Psoas muscle (tissue), 8 donors: ENCODE measurements around the gene SLC45A1. TPM values are rescaled to one million over a fixed set of nuclear protein-coding genes. Genes with fewer than 3 reads are reported as not detected.

ENCODE experiments used
- ATAC-seq, 4 donors: fragments of 200-7000 bp; cut with Tn5 transposase; one replicate each; pipeline ENCODE4 v1.9.1; 2020; ENCODE audit warnings: moderate library complexity in 3 of 4, mild to moderate bottlenecking in 2 of 4
- DNase-seq, 2 donors: peaks; one replicate each; pipeline ENCODE4 v3.0.0-alpha.2; 2020
- H3K27ac ChIP-seq: fragments of 200-600 bp; one replicate; pipeline ENCODE4 v1.8.0; 2022
- H3K27me3 ChIP-seq, 3 donors: fragments of 200-600 bp in 1 of 3; one replicate each; pipeline versions ENCODE4 v1.6.1 to v1.8.0; 2013 to 2022; ENCODE audit warnings: low read length in 2 of 3, mild to moderate bottlenecking in 2 of 3, moderate library complexity in 1 of 3; ENCODE audit not compliant: insufficient read depth in 3 of 3
- H3K36me3 ChIP-seq, 2 donors: fragments of 200-600 bp in 1 of 2; one replicate each; pipeline versions ENCODE4 v1.6.1 to v1.8.0; 2013 to 2022; ENCODE audit warnings: low read depth in 1 of 2, mild to moderate bottlenecking in 1 of 2, moderate library complexity in 1 of 2; ENCODE audit not compliant: insufficient read depth in 1 of 2
- H3K4me1 ChIP-seq: fragments of 200-600 bp; one replicate; pipeline ENCODE4 v1.8.0; 2022
- H3K4me3 ChIP-seq: fragments of 200-600 bp; one replicate; pipeline ENCODE4 v1.8.0; 2022; ENCODE audit warnings: mild to moderate bottlenecking
- H3K9me3 ChIP-seq: fragments of 200-600 bp; one replicate; pipeline ENCODE4 v1.8.0; 2022
- CTCF ChIP-seq: fragments of 200-600 bp; IDR thresholded peaks from one replicate; pipeline ENCODE4 v1.8.0; 2022; ENCODE audit warnings: antibody characterized with exemption
- WGBS, 3 donors: extraction: QIAGEN DNeasy Blood & Tissue Kit; methylation state at CpG; one replicate each; pipeline versions ENCODE4 v1.1.6 to v1.1.7; 2013; 5-methylcytosine and 5-hydroxymethylcytosine counted together
- intact Hi-C, 2 donors: fragments of 100-400 bp; cut with DNase I; formaldehyde crosslinking; loops; one replicate each; pipeline versions ENCODE4 v1.11.0 to v1.14.2; 2022
- polyA plus RNA-seq, 3 donors: library from polyadenylated mRNA; stranded (reverse); fragments of 200-250 nt; gene quantifications; one replicate each; pipeline ENCODE4 v1.2.3, GENCODE V29; 2013
- total RNA-seq, 4 donors: library from RNA; stranded (reverse); fragmentation: NEBNext Ultra II Directional in 2 of 4; extraction: Animal tissue kit (Norgen Biotek cat#: 25700) in 2 of 4; gene quantifications; one replicate each; pipeline versions ENCODE4 v1.2.1 to v1.2.4, GENCODE V29; 2021 to 2023
- donor health status: healthy with polysubstance abuse.
- donor health status: DM: no; HTN: no; CAD: no; lungs with moderate emphysema.
- donor health status: Bipolar disorder and iron deficiency.
- donor health status: healthy.
- donor health status: DM: yes; HTN: yes; CAD: no.
- donor health status: DM: no; HTN: no; CAD: no.
- donor health status: DM: no; HTN: no; CAD: no.
- donor health status: DM: yes; HTN: yes; CAD: no.

Gene SLC45A1
- total and polyA plus RNA-seq, 7 donors, result 0.44 to 1.4 (median 0.94) TPM

GRCh38 chr1:8285103-8285502, 32.8 kb upstream of the SLC45A1 start:
- H3K27me3 ChIP-seq, result peaks cover 0 to 13% (median 0%) of the 10 kb centered on the region in 3 donors
- TF ChIP-seq CTCF, result no peak
- no peak overlapping the region for H3K4me3 ChIP-seq
- 81 to 86% (median 85%) methylated on average over 4 of the region's 4 CpGs for WGBS, 3 donors
- H3K36me3 ChIP-seq, result no peaks in the 10 kb centered on the region
- no peak overlapping the region for H3K27ac ChIP-seq
- intact Hi-C loops, result no loop called here
- DNase-seq, result no peak
- no peak for ATAC-seq
- no peaks in the 10 kb centered on the region for H3K4me1 ChIP-seq
- H3K9me3 ChIP-seq, result no peaks in the 10 kb centered on the region

GRCh38 chr1:8285965-8286364, 31.9 kb upstream of the SLC45A1 start:
- H3K4me1 ChIP-seq, result no peaks in the 10 kb centered on the region
- WGBS, 3 donors, result 85 to 89% (median 88%) methylated on average over 2 of the region's 2 CpGs
- ATAC-seq (no peak), DNase-seq (no peak)
- intact Hi-C loops, result no loop called here
- peaks cover 0 to 13% (median 0%) of the 10 kb centered on the region in 3 donors for H3K27me3 ChIP-seq
- no peak for TF ChIP-seq CTCF
- no peak overlapping the region for H3K27ac ChIP-seq
- no peaks in the 10 kb centered on the region for H3K9me3 ChIP-seq
- H3K36me3 ChIP-seq, result no peaks in the 10 kb centered on the region
- no peak overlapping the region for H3K4me3 ChIP-seq

- no peak for TF ChIP-seq CTCF
- no peaks in the 10 kb centered on the region for H3K27me3 ChIP-seq
- H3K4me1 ChIP-seq, result no peaks in the 10 kb centered on the region
- intact Hi-C loops, result no loop called here
- WGBS, 3 donors, result 82 to 86% (median 85%) methylated on average over 6 of the region's 6 CpGs
- no peaks in the 10 kb centered on the region for H3K36me3 ChIP-seq
- DNase-seq, result no peak
- H3K9me3 ChIP-seq, result no peaks in the 10 kb centered on the region
- no peak for ATAC-seq
- H3K4me3 ChIP-seq, result no peak overlapping the region
- no peak overlapping the region for H3K27ac ChIP-seq
Measured at GRCh38 chr1:8293118-8293517, 24.8 kb upstream of the SLC45A1 start.

GRCh38 chr1:8293641-8294169, 24.2 kb upstream of the SLC45A1 start:
- 97 to 99% (median 98%) methylated on average over 4 of the region's 4 CpGs for WGBS, 3 donors
- Histone ChIP-seq H3K27me3 (no peaks in the 10 kb centered on the region), H3K27ac (no peak overlapping the region), H3K4me3 (no peak overlapping the region), H3K4me1 (no peaks in the 10 kb centered on the region), H3K36me3 (no peaks in the 10 kb centered on the region), H3K9me3 (no peaks in the 10 kb centered on the region)
- DNase-seq (no peak), ATAC-seq (no peak)
- TF ChIP-seq CTCF, result no peak
- intact Hi-C loops, result no loop called here

GRCh38 chr1:8294170-8294697, 23.7 kb upstream of the SLC45A1 start:
- no peak overlapping the region for H3K27ac ChIP-seq
- H3K9me3 ChIP-seq, result no peaks in the 10 kb centered on the region
- DNase-seq (no peak), ATAC-seq (no peak)
- no peaks in the 10 kb centered on the region for H3K36me3 ChIP-seq
- no peaks in the 10 kb centered on the region for H3K4me1 ChIP-seq
- intact Hi-C loops, result no loop called here
- no peak for TF ChIP-seq CTCF
- H3K4me3 ChIP-seq, result no peak overlapping the region
- no peaks in the 10 kb centered on the region for H3K27me3 ChIP-seq
- 80 to 84% (median 82%) methylated on average over 19 of the region's 19 CpGs for WGBS, 3 donors
